Fibroblast of mammary gland (primary cell): Measurements from ENCODE around the gene KRTAP5-10.
"Not testable (repeated sequence)": the region's sequence is repeated elsewhere in the genome, so short reads cannot be mapped to it uniquely, and the experiment has no call there.

ENCODE experiments used
- DNase-seq: peaks from one replicate; pipeline ENCODE4 v3.0.0-alpha.2; 2010; ENCODE audit warnings: low read depth
- H3K4me3 ChIP-seq: 2 replicates; pipeline ENCODE4 v1.5.1; 2011; ENCODE audit warnings: low read depth, mild to moderate bottlenecking, low read length, moderate library complexity; ENCODE audit not compliant: control insufficient read depth
- TF ChIP-seq, protein P1 (sequence below): conservative IDR thresholded peaks from 2 replicates; pipeline ENCODE4 v1.5.1; 2011; ENCODE audit warnings: low read depth, low read length, inconsistent platforms; ENCODE audit not compliant: control insufficient read depth, insufficient read depth

Gene KRTAP5-10

DNA sequence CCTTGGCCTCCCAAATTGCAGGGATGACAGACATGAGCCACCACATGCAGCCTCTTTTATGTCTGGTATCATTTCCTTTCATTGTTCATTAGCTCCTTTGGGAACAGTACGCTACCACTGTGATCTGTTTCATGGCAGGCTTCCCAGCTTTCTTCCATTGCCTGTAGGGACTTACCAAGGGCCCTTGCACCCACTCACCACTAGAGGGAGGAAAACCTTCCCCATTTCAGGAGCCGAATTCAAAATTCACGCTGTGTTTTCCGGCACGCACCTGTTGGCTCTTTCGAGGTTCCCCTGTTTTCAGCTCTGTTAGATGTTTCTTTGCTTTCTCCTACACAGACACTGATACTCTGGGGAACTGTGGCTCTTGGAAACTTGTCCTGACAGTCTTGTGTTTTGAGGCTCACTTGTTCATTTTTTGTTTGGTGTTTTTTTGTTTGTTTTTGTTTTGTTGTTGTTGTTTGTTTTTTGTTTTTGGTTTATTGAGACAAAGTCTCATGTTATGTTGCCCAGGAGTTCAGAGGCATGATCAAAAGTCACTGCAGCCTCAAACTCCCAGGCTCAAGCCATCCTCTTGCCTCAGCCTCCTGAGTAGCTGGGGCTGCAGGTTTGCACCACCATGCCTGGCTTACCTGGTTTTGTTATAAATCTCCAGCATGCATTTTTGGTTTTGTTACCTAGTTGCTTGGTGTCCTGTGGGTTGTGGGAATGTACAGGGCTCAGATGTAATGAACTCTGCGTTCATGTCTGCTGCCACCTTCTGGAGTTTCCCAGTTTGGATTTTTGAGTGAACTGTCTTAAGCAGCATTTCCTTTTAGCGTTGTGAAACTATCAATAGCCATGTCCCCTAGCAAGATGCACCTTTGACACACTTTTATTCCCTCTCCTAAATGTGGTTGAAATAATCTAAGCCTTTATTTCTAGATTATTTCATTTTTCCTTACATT lies 15.0 kb downstream of the KRTAP5-10 start:
- no peak overlapping the region for H3K4me3 ChIP-seq
- TF ChIP-seq, protein P1, sequence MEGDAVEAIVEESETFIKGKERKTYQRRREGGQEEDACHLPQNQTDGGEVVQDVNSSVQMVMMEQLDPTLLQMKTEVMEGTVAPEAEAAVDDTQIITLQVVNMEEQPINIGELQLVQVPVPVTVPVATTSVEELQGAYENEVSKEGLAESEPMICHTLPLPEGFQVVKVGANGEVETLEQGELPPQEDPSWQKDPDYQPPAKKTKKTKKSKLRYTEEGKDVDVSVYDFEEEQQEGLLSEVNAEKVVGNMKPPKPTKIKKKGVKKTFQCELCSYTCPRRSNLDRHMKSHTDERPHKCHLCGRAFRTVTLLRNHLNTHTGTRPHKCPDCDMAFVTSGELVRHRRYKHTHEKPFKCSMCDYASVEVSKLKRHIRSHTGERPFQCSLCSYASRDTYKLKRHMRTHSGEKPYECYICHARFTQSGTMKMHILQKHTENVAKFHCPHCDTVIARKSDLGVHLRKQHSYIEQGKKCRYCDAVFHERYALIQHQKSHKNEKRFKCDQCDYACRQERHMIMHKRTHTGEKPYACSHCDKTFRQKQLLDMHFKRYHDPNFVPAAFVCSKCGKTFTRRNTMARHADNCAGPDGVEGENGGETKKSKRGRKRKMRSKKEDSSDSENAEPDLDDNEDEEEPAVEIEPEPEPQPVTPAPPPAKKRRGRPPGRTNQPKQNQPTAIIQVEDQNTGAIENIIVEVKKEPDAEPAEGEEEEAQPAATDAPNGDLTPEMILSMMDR, result peak; percentile 91
- DNase-seq, result peak; percentile 82

DNA sequence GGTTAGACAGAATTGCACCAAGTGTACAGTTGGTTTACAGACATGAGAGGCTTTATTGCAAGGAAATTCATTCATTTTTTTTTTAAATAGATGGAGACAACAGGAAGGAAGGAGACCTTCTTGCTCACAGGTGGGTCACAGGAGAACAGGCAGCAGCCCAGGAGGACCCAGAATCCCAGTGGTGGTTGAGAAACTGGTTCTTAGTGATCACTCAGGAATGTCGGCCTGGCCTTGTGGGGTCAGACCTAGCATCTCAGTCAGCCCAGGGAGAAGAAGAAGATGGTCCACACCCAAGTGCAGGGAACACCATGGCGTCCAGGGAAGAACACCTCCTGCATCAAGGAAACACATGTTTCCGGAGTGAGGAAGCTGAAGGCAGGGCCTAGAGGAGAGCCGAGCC lies 16.5 kb downstream of the KRTAP5-10 start:
- TF ChIP-seq, protein P1, result no peak
- no peak for DNase-seq
- no peak overlapping the region for H3K4me3 ChIP-seq

DNA sequence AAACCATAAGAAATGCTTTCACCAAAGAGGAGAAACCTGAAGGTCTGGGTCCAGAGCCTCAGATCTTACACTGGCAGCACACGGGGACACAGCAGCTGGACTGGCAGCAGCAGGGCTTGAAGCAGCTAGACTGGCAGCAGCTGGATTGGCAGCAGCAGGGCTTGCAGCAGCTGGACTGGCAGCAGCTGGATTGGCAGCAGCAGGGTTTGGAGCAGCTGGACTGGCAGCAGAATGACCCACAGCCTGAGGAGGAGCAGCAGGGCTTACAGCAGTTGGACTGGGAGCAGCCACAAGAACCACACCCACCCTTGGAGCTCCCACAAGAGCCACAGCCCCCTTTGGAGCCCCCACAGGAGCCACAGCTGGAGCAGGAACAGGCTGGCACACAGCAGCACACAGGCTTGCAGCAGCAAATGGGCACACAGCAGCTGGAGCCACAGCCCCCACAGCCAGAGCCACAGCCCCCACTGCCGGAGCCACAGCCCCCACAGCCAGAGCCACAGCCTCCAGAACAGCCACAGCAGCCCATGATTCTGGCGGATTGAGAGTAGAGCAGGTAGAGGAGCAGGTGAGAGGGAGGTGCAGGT lies 17.0 kb downstream of the KRTAP5-10 start, which contains the start of gene KRTAP5-11:
KRTAP5-11 (minus strand) TSS at position 567 of the 587 bp plus-strand sequence; CDS start at position 529, 38 bp downstream.
- DNase-seq, result no peak
- no peak within 1 kb of the TSS for H3K4me3 ChIP-seq
- TF ChIP-seq, protein P1, result no peak

GRCh38 chr11:71582969-71583368 lies 17.6 kb downstream of the KRTAP5-10 start:
- not testable (repeated sequence) for H3K4me3 ChIP-seq, DNase-seq

- DNase-seq, H3K4me3 ChIP-seq: not testable (repeated sequence)
Observed at GRCh38 chr11:71585673-71586072, 20.3 kb downstream of the KRTAP5-10 start.

DNA sequence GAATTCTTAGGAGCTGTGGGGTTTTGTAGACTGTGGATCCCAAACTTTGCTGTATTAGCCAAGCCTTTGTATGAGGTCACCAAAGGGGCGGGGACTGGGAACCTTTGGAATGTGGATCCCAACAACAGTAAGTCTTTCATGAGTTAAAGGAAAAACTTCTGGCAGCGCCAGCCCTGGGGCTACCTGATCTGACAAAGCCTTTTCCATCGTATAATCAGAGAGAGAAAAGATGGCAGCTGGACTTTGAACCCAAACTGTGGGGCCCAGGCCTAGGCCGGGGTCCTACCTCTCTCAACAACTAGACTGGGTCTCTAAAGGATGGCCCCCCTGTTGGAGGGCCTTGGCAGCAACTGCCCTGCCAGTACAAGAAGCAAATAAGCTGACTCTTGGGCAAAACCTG lies 23.0 kb downstream of the KRTAP5-10 start:
- H3K4me3 ChIP-seq, DNase-seq: not testable (repeated sequence)

- DNase-seq, H3K4me3 ChIP-seq: not testable (repeated sequence)
Observed at GRCh38 chr11:71588822-71589545, 23.6 kb downstream of the KRTAP5-10 start.

- H3K4me3 ChIP-seq, DNase-seq: not testable (repeated sequence)
Observed at GRCh38 chr11:71589546-71589920, 24.2 kb downstream of the KRTAP5-10 start.

GRCh38 chr11:71603221-71603620 lies 37.9 kb downstream of the KRTAP5-10 start:
- not testable (repeated sequence) for DNase-seq, H3K4me3 ChIP-seq

DNA sequence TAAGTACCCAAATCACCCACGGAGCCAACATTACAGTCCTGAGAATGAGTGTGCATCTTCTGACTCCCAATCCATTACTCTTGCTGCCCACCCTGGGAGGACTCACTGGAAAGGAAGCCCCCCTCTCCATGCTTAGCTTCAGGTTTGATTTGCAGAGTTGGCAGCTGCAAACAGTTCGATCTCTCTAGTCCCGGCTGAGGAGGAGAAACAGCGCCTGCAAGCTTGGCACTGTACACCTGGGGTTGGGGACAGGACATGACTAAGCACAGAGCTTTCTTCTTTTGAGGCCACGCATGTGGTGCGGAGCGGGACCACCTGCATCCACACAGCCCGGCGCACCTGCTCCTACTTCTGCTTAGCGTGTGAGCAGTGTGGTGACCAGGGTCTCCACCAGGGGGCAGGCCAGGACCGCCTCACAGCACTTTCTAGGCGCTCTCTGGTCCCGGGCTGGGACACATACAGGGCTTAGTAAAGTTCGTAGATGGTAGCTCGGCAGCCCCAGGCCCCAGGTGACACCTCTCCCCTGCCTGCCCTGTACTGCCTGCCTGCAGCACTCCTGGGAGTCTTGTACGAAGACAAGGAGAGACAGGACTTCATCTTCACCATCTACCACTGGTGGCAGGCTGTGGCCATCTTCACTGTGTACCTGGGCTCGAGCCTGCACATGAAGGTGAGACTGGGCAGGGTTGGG lies 39.6 kb downstream of the KRTAP5-10 start:
- DNase-seq, result not testable (repeated sequence)

DNA sequence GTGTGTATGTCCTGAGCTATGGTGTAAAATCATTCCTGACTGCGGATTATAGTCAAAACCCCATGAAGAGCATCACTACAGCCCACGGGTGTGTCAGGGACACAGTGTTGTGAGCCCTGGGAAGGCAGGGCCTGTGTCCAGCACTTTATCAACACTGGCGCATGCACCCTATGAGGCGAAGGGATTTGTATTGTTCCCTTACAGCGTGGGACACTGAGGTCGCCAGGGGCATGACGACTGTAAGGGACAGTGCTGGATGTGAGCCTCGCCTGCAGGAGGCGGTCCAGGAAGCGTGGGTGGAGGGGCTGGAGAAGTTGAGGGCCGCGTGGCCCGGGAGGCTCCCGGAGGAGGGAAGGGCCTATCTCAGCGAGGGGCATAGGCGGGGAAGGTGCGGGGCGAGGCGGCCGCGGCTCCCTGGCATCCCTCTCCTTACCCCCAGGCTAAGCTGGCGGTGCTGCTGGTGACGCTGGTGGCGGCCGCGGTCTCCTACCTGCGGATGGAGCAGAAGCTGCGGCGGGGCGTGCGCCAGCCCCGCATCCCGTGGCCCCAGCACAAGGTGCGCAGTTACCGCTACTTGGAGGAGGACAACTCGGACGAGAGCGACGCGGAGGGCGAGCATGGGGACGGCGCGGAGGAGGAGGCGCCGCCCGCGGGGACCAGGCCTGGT lies 41.6 kb downstream of the KRTAP5-10 start:
- not testable (repeated sequence) for DNase-seq, H3K4me3 ChIP-seq

More for the DNA sequence above, 39.6 kb downstream of the KRTAP5-10 start:
- H3K4me3 ChIP-seq, result not testable (repeated sequence)

GRCh38 chr11:71607520-71608216 lies 42.3 kb downstream of the KRTAP5-10 start:
- not testable (repeated sequence) for H3K4me3 ChIP-seq, DNase-seq

- not testable (repeated sequence) for H3K4me3 ChIP-seq, DNase-seq
Observed at GRCh38 chr11:71608272-71608671, 42.9 kb downstream of the KRTAP5-10 start.
